ENCODE measurements around the gene SREBF2.
A peak's percentile ranks its signal among the peaks of the same experiment; 100 is the strongest.

Gene SREBF2

GRCh38 chr22:41846268-41846987, 13.5 kb downstream of the SREBF2 start:
- TF ChIP-seq CTCF (IDR thresholded peaks at IDR 0.05; ENCODE audit: low read depth, low read length, missing control alignments), result no peak
- H3K4me3 ChIP-seq (ENCODE audit: low read depth, low read length), result no peak overlapping the region
- in situ Hi-C loops (cut with HindIII; ENCODE audit: low sequenced_read_pairs), result no loop called here
- DNase-seq (ENCODE audit: low read depth), result no peak

GRCh38 chr22:41847300-41847699, 14.4 kb downstream of the SREBF2 start:
- DNase-seq (ENCODE audit: low read depth), result no peak
- in situ Hi-C loops (cut with HindIII; ENCODE audit: low sequenced_read_pairs), result no loop called here
- no peak overlapping the region for H3K4me3 ChIP-seq (ENCODE audit: low read depth, low read length)
- no peak for TF ChIP-seq CTCF (IDR thresholded peaks at IDR 0.05; ENCODE audit: low read depth, low read length, missing control alignments)

- H3K4me3 ChIP-seq (ENCODE audit: low read depth, low read length), result no peak overlapping the region
- no peak for DNase-seq (ENCODE audit: low read depth)
- TF ChIP-seq CTCF (IDR thresholded peaks at IDR 0.05; ENCODE audit: low read depth, low read length, missing control alignments), result no peak
- in situ Hi-C loops (cut with HindIII; ENCODE audit: low sequenced_read_pairs), result no loop called here
Observed at GRCh38 chr22:41848468-41848867, 15.6 kb downstream of the SREBF2 start.

- in situ Hi-C loops (cut with HindIII; ENCODE audit: low sequenced_read_pairs), result no loop called here
- H3K4me3 ChIP-seq (ENCODE audit: low read depth, low read length), result no peak overlapping the region
- no peak for TF ChIP-seq CTCF (IDR thresholded peaks at IDR 0.05; ENCODE audit: low read depth, low read length, missing control alignments)
- no peak for DNase-seq (ENCODE audit: low read depth)
Observed at GRCh38 chr22:41856469-41856868, 23.6 kb downstream of the SREBF2 start.

- TF ChIP-seq CTCF (IDR thresholded peaks at IDR 0.05; ENCODE audit: low read depth, low read length, missing control alignments), result peak; percentile 63
- no peak overlapping the region for H3K4me3 ChIP-seq (ENCODE audit: low read depth, low read length)
- in situ Hi-C loops (cut with HindIII; ENCODE audit: low sequenced_read_pairs), result no loop called here
- peak; percentile 11 for DNase-seq (ENCODE audit: low read depth)
Observed at GRCh38 chr22:41857155-41857859, 24.4 kb downstream of the SREBF2 start.

GRCh38 chr22:41857860-41858199, 24.9 kb downstream of the SREBF2 start:
- H3K4me3 ChIP-seq (ENCODE audit: low read depth, low read length), result no peak overlapping the region
- TF ChIP-seq CTCF (IDR thresholded peaks at IDR 0.05; ENCODE audit: low read depth, low read length, missing control alignments), result no peak
- DNase-seq (ENCODE audit: low read depth), result no peak
- in situ Hi-C loops (cut with HindIII; ENCODE audit: low sequenced_read_pairs), result no loop called here
